Keratinocyte (primary cell): ENCODE measurements around the gene UNC79. TPM values are rescaled to one million over a fixed set of nuclear protein-coding genes. Genes with fewer than 3 reads are reported as not detected.

Experiments used
- DNase-seq: peaks from one replicate; pipeline ENCODE4 v3.0.0-alpha.2; 2011; ENCODE audit warnings: low read depth, missing footprints, low spot score
- FAIRE-seq: peaks from 2 replicates; lab custom pipeline; 2011; peaks lifted over from hg19 to GRCh38; lab: Jason Lieb, UNC
- H2AFZ ChIP-seq: 2 replicates; pipeline ENCODE4 v1.6.0; 2012; ENCODE audit warnings: low read length, control low read depth, inconsistent platforms; ENCODE audit not compliant: control insufficient read depth
- H3K27ac ChIP-seq: 2 replicates; pipeline ENCODE4 v1.5.1; 2011; ENCODE audit warnings: low read length; ENCODE audit not compliant: control insufficient read depth, insufficient read depth
- H3K27me3 ChIP-seq: 3 replicates; pipeline ENCODE4 v1.6.0; 2011; ENCODE audit warnings: low read length; ENCODE audit not compliant: control insufficient read depth, insufficient read depth; ENCODE audit errors: extremely low read depth
- H3K36me3 ChIP-seq, 2 experiments: 2 replicates in 1 of 2; 3 replicates in 1 of 2; pipeline ENCODE4 v1.5.1; 2011; ENCODE audit warnings: low read length in 2 of 2, mild to moderate bottlenecking in 1 of 2; ENCODE audit not compliant: control insufficient read depth in 2 of 2, insufficient read depth in 2 of 2; ENCODE audit errors: extremely low read depth in 1 of 2
- H3K4me1 ChIP-seq: 3 replicates; pipeline ENCODE4 v1.5.1; 2011; ENCODE audit warnings: low read length; ENCODE audit not compliant: control insufficient read depth, insufficient read depth; ENCODE audit errors: extremely low read depth
- H3K4me2 ChIP-seq: 3 replicates; pipeline ENCODE4 v1.6.0; 2011; ENCODE audit warnings: low read depth, low read length; ENCODE audit not compliant: control insufficient read depth, insufficient read depth; ENCODE audit errors: extremely low read depth
- H3K4me3 ChIP-seq, 3 experiments: fragments of 200-600 bp in 1 of 3; sonication (generic) in 1 of 3; 2 replicates in 2 of 3; 3 replicates in 1 of 3; pipeline ENCODE4 v1.5.1; 2011 to 2016; ENCODE audit warnings: low read length in 3 of 3, mild to moderate bottlenecking in 3 of 3, control low read depth in 2 of 3, inconsistent platforms in 1 of 3, low read depth in 1 of 3, mixed read lengths in 1 of 3, mixed run types in 1 of 3, moderate library complexity in 1 of 3; ENCODE audit not compliant: control insufficient read depth in 2 of 3, insufficient read depth in 2 of 3; ENCODE audit errors: extremely low read depth in 1 of 3
- H3K79me2 ChIP-seq: 2 replicates; pipeline ENCODE4 v1.6.0; 2012; ENCODE audit warnings: low read length; ENCODE audit not compliant: control insufficient read depth, insufficient read depth
- H3K9ac ChIP-seq: 3 replicates; pipeline ENCODE4 v1.6.0; 2011; ENCODE audit warnings: low read length; ENCODE audit not compliant: control insufficient read depth, insufficient read depth; ENCODE audit errors: extremely low read depth
- H3K9me1 ChIP-seq: 3 replicates; pipeline ENCODE4 v1.6.0; 2011; ENCODE audit warnings: low read length; ENCODE audit not compliant: control insufficient read depth, insufficient read depth; ENCODE audit errors: extremely low read depth
- H3K9me3 ChIP-seq: 2 replicates; pipeline ENCODE4 v1.5.1; 2012; ENCODE audit warnings: low read depth, low read length; ENCODE audit not compliant: control insufficient read depth
- H4K20me1 ChIP-seq: 3 replicates; pipeline ENCODE4 v1.6.0; 2011; ENCODE audit warnings: low read length; ENCODE audit not compliant: control insufficient read depth, insufficient read depth; ENCODE audit errors: extremely low read depth
- CTCF ChIP-seq, 3 experiments: IDR thresholded peaks in 1 of 3; conservative IDR thresholded peaks in 1 of 3; optimal IDR thresholded peaks in 1 of 3; 2 replicates in 2 of 3; 3 replicates in 1 of 3; pipeline versions ENCODE3 to v1.5.1; 2011; ENCODE audit warnings: low read length in 3 of 3, mild to moderate bottlenecking in 3 of 3, moderate library complexity in 2 of 3, control low read depth in 1 of 3, inconsistent platforms in 1 of 3; ENCODE audit not compliant: insufficient read depth in 2 of 3; ENCODE audit errors: extremely low read depth in 1 of 3
- EZH2 ChIP-seq: IDR thresholded peaks from one replicate; pipeline ENCODE4 v1.6.1; 2012; ENCODE audit warnings: inconsistent platforms, mild to moderate bottlenecking, low read length, moderate library complexity
- dilution Hi-C: fragments of 300-500 bp; cut with MboI; formaldehyde crosslinking; loops from one replicate; pipeline ENCODE4 v1.7.0; 2020; ENCODE audit warnings: low sequenced_read_pairs; ENCODE audit not compliant: extremely low pct_ligation_motif_present
- polyA plus RNA-seq, 5 experiments: library from polyadenylated mRNA; depleted of rRNA in 3 of 5; stranded (reverse) in 3 of 5; stranded (forward) in 1 of 5; unstranded in 1 of 5; fragments of >200 nt; gene quantifications; 1 replicate in 1 of 5; 2 replicates in 3 of 5; 3 replicates in 1 of 5; pipeline versions ENCODE4 v1.2.1 to v1.2.3, GENCODE V29; 2011 to 2012; ENCODE audit warnings: missing spikeins in 2 of 5, low read depth in 1 of 5, low replicate concordance in 1 of 5

Gene UNC79
- polyA plus RNA-seq, 1 donor (not counting 4 experiments of a cell fraction or from before 2014, with no cell fraction given) = 0.01 TPM

- no peak for FAIRE-seq
- no peaks in the 10 kb centered on the region for H3K79me2 ChIP-seq
- H3K4me1 ChIP-seq = no peaks in the 10 kb centered on the region
- no peak overlapping the region for H3K9ac ChIP-seq
- TF ChIP-seq CTCF (optimal IDR thresholded peaks at IDR 0.05 in 1 of 3, IDR thresholded peaks at IDR 0.05 in 1 of 3, conservative IDR thresholded peaks at IDR 0.05 in 1 of 3; ENCODE audit: extremely low read depth in 1 of 3, insufficient read depth in 2 of 3, low read length in 3 of 3) (no peak), EZH2 (no peak)
- H3K9me1 ChIP-seq = no peaks in the 10 kb centered on the region
- no peaks in the 10 kb centered on the region for H4K20me1 ChIP-seq
- H2AFZ ChIP-seq = no peak overlapping the region
- H3K4me2 ChIP-seq = no peak overlapping the region
- H3K27ac ChIP-seq = no peak overlapping the region
- no peaks in the 10 kb centered on the region for H3K27me3 ChIP-seq
- H3K9me3 ChIP-seq = peaks cover 4% of the 10 kb centered on the region
- dilution Hi-C loops = no loop called here
- DNase-seq = no peak
- no peaks in the 10 kb centered on the region for H3K36me3 ChIP-seq
- no peak overlapping the region for H3K4me3 ChIP-seq
Observed at GRCh38 chr14:93729993-93730392, 299.3 kb downstream of the UNC79 start.

GRCh38 chr14:93731753-93732152, 301.0 kb downstream of the UNC79 start:
- no peak overlapping the region for H3K27ac ChIP-seq

More at GRCh38 chr14:93731753-93732152, 301.0 kb downstream of the UNC79 start:
- peaks cover under 1% of the 10 kb centered on the region for H3K9me3 ChIP-seq
- H3K4me2 ChIP-seq = no peak overlapping the region
- FAIRE-seq (no peak), DNase-seq (no peak)
- H3K9me1 ChIP-seq = no peaks in the 10 kb centered on the region
- no peaks in the 10 kb centered on the region for H3K36me3 ChIP-seq
- H3K79me2 ChIP-seq = no peaks in the 10 kb centered on the region
- no peak overlapping the region for H2AFZ ChIP-seq
- H3K4me3 ChIP-seq = no peak overlapping the region
- no peaks in the 10 kb centered on the region for H4K20me1 ChIP-seq
- no peak overlapping the region for H3K9ac ChIP-seq
- H3K4me1 ChIP-seq = no peaks in the 10 kb centered on the region
- TF ChIP-seq EZH2 (no peak), CTCF (optimal IDR thresholded peaks at IDR 0.05 in 1 of 3, IDR thresholded peaks at IDR 0.05 in 1 of 3, conservative IDR thresholded peaks at IDR 0.05 in 1 of 3; ENCODE audit: extremely low read depth in 1 of 3, insufficient read depth in 2 of 3, low read length in 3 of 3) (no peak)
- no peaks in the 10 kb centered on the region for H3K27me3 ChIP-seq
- dilution Hi-C loops = no loop called here
